Measurements from ENCODE around the gene SERPINB4.

The SERPINB4 gene

DNA sequence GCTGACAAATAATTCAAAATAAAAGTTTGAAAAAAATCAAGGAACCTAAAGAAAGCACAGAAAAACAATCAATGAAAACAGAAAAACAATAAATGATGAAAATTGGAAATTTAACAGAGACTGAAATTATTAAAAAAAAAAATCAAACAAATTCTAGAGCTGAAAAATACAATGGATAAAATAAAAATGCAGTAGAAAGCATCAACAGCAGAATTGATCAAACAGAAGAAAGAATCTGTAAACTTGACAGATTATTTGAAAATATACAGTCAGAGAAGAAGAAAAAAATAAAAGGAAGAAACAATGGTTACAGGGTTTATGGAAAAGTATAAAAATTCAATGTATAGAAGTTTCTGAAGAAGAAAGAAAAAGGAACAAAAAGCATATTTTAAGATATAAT, 16.2 kb downstream of the SERPINB4 start:
- no peak for DNase-seq (ENCODE audit: low read depth in 2 of 2)

DNA sequence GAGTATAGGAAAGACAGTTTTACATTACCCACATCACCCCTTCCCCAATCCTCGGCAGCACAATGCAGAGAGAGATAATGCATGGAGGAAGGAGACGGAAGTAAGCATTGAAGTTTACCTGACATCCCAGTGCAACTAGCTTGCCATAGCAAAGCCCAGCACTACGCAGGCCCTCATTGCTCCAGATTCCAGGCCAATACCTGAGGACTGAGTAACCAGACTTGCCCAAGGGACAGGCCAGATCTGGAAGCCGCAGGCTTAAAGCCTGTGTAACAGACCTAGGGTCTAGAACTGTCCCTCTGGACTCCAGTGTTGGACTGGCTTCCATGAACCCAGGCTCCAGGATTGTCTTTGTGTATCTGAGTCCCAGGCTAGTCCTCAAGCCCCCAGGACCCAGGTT, 17.6 kb downstream of the SERPINB4 start:
- DNase-seq (ENCODE audit: low read depth in 2 of 2), result no peak

DNA sequence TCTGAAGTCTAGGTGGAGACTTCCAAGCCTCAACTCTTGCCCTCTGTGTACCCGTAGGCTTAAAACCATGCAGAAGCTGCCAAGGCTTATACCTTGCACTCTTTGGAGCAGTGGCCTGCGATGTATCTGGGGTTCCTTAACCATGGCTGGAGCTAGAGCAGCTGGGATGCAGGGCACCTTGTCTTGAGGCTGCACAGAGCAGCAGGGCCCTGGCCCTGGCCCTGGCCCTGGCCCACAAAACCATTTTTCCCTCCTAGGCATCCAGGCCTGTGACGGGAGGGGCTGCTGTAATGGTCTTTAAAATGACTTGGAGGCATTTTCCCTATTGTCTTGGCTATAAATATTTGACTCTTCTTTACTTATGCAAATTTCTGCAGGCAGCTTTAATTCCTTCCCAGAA, 19.2 kb downstream of the SERPINB4 start:
- no peak for DNase-seq (ENCODE audit: low read depth in 2 of 2)

DNA sequence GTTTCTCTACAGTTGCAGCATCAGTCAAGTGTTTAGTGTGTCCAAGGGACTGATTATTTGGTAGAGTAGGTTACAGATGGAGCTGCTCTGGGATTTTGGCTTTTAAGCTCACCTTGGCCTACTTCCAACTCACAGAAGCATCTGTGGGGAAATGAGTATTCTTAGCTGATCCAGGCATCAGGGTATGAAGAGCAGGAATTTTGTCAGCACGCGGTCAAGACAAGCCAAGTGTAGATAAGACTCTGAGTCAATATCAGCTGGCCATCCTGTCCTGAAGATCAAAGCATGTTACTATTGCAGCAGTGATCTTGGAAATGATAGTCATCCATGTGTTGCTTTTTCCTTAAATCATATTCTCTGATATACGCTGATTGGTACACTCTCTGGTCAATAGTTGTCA, 24.4 kb downstream of the SERPINB4 start:
- no peak for DNase-seq (ENCODE audit: low read depth in 2 of 2)

DNA sequence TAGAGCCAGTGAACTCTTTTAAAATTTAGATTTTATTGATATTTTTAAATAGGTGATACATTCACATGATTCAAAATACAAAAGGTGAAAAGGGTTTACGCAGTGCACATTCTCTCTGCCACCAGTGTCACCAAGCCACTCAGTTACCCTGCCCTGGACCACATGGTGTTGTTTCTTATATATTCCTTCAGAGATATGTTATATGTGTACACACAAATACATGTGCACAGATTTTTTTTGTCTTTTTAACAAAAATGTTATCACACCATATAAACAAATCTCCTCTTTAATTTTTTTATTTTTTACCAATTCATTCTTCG, 26.2 kb downstream of the SERPINB4 start:
- DNase-seq (ENCODE audit: low read depth in 2 of 2), result no peak

DNA sequence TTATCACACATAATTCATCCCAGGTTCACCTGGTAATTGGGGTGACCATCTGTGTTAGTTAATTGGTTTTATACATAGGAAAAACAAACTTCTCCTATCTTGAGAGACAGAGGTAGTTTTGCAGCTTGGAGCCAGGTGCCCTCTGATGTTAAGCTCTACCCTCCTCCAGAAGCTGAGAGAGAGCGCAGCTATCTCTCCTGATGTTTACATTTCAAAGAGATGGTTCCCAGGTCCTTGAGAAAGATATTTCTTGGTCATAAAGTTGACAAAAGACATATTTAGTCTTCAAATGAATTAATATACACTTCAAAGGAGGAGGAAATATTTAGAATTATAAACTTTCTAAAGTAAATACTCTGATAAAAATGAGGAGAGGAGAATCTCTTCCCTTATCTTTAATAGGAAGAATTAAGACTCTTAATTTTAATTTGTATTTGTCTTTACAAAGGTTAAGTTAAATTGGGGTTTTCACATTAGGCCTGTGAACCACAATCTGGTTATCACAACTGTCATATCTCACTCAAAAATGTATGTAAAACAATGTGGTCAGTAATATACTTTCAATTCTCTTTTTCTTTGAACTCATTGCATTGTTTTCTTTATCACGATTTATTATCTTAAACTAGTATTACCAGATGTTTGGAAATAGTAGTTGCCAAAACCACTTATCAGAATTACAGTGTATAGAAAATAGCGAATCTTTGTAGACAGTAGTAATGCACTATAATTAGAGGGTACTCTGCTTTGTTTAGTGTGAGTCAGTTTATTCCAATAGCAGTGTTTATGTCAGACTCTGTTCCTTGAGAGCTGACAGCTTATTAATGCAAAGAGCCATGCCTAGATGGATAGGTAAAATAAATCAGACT, 26.8 kb downstream of the SERPINB4 start:
- DNase-seq (ENCODE audit: low read depth in 2 of 2), result no peak

DNA sequence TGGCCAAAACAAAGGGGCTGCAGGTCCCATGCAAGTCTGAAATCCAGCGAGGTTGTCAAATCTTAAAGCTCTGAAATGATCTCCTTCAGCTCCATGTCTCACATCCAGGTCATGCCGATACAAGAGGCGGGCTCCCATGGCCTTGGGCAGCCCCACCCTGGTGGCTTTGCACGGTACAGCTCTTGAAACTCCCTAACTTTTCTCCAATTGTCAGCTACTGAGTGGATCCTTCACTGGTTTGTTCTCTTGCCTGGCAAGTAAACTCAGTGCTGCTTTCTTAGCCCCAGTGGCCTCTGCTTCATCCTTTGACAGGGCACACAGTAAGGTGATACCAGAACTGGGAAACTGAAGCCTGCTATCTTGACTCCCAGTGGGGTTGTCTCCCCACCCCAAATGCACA, 30.6 kb downstream of the SERPINB4 start:
- DNase-seq (ENCODE audit: low read depth in 2 of 2), result no peak

DNA sequence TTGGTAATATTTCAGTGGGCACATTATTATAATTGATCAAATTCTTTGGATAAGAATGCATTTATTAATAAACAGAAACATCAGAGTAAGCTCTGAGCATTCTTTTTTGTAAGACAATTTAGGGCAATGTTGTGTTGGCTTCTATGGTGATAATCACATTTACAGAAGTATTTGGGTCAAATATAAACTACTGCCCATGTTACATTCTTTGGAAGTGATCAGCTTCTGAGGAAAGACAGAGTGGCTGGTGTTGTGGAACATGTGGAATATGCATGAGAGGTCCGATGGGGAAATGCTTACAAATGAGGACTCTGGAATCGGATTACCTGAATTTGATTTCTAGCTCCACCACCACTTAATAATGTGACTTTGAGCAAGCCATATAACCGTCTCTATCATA, 37.5 kb downstream of the SERPINB4 start:
- DNase-seq (ENCODE audit: low read depth in 2 of 2), result no peak

DNA sequence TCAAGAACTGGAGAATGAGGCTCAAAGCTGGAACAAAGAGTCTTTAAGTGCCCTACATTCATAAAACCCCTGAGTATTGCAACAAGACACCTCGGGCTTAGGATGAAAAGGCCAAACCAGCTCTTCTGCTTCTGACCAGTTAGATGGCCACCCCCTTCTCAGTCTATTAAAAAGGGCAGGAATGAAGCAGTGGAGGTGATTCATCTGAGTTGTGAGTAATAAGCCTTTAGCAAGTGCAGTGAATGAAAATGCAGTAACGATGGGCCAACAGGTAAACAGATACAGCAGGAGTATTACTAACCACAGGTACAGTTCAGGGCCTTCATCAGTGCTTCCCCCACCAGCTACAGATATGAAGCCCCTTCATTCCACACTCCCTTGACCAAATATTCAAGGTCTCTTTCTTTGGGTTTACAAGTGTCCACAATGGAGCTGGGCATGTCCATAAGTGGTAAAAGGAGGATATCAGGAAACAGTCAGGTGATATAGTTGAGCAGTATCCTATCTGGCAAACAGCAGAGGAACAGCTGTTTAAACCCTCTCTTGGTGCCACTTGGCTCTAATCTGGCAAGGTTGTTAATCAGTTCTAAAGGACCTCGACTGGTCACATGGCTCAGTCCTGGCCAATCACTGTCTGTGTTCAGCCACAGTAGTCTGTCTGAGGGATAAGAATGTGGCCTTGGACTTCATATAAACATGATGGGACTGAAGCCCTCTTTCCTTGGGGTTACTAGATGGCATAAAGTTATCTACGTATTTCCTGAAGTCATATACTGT, 39.1 kb downstream of the SERPINB4 start:
- DNase-seq (ENCODE audit: low read depth in 2 of 2), result no peak

DNA sequence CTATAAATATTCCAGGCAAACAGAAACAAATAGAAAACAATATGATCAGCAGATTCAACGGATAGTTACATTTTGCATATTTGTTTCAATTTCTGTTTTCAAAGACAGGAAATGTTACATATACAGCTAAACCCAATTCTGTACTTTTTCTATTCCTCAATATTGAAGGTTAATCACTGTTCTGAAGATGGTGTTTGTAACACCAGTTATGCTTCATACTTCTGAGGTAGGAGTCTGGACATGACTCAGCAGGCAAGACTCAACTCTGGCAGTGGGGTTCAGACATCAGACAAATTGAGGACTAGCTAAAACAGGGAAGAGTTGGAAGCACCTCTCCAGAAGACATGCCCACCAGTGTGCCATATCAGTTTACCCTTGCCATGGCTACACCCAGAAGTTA, 40.3 kb downstream of the SERPINB4 start:
- DNase-seq (ENCODE audit: low read depth in 2 of 2), result no peak

DNA sequence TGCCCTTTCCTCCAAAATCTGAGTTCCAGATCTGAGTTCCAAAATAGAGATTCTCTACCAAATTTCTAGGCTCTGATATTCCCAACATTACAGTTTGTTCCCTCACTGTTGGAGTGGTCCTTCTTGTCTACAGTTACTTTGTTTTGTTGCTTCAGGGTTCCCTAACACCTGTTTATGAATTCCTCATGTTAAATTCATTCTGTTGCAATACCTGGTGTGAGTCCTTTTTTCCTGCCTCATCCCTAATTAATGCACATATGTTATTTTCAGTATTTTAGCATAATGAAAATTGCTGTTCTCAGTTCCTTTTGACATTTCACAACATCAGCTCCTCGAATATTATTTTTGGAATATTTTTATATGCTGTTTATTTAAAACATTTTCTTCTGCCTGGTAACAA, 40.7 kb downstream of the SERPINB4 start:
- no peak for DNase-seq (ENCODE audit: low read depth in 2 of 2)

DNA sequence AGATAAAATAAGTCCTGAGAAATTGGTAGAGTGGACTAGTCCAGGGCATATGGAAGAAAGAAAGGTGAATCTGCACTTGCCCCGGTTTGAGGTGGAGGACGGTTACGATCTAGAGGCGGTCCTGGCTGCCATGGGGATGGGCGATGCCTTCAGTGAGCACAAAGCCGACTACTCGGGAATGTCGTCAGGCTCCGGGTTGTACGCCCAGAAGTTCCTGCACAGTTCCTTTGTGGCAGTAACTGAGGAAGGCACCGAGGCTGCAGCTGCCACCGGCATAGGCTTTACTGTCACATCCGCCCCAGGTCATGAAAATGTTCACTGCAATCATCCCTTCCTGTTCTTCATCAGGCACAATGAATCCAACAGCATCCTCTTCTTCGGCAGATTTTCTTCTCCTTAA, 47.1 kb downstream of the SERPINB4 start:
- DNase-seq (ENCODE audit: low read depth in 2 of 2), result no peak

DNA sequence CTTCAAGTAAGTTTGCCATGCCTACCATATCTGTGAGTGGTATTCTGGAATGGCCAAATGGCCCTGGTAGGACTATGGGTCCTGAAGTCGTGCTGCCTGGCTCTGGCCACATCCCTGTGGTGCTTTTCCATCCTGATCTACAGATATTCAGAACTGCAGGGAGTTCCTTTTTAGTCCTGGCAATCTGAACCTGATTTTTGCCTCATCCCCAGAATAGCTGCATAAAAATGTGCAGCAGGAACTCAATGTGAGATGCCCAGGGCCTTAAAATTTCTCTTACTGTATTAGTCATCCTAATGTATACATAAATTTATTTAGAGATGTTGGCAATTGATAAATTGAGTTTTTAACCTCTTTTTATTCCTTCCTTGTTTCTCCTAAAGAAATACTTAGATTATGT, 51.6 kb downstream of the SERPINB4 start:
- no peak for DNase-seq (ENCODE audit: low read depth in 2 of 2)

DNA sequence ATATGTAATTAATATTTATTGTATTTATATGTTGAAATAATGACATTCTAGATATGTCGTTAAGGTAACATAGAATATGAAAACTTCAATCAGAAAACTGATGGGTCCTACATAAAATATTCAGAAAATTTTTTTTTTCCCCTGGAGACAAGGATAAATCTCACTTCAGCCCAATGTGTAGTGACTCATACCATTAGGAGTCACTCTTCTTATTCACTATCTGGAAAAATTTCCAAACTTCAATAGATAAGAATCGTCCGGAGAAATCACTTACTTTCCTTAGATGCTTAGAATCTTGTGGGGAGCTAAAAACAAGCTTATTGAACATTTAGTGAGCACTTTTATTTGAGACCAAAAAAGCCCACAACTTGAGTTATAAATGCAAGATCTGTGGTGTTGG, 52.3 kb downstream of the SERPINB4 start:
- no peak for DNase-seq (ENCODE audit: low read depth in 2 of 2)

DNA sequence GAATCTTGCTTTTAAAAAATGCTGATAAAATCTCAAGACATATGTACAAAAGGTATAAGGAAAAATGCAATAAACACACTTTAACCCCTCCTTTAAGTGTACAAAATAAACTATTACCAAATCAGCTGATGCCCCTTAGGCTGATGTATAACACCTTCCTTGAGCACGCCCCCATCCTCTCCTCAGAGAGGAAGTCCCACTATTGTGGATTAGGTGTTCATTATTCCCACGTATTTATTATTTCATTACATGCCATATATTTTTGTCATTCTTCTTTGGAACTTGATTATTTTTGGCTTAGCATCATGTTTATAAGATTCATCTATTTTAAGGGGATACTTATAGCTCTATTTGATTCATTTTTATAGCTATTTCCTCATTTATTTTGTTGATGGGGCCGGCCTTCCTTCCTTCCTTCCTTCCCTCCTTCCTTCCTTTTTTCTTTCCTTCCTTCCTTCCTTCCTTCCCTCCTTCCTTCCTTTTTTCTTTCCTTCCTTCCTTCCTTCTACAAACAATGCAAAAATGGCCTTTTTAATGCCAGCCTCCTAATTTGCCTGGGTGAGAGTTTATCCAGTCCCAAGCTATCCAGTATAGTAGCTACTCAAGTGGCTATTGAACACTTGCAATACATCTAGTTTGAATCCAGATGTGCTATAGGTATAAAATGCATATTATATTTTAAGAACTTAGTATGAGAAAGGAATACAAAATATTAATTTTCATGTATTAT, 52.9 kb downstream of the SERPINB4 start:
- no peak for DNase-seq (ENCODE audit: low read depth in 2 of 2)

DNA sequence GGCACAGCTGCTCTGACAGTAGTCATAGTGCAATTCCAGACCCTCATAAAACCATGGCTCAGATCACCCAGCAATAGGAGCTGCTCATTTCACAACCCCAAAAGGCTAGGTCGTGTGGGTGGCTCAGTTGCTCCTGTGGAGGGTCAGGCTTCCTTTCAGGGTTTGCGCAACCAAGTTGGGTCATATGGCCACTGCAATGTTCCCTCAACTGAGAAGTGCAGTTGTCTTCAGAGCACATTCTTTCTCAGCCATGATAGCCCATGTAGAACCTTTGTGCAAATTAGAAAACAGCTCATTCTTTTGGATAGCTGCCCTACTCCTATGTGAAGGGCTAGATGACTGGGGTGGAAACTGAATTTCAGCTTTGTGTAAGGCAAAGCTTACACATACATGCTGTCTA, 53.7 kb downstream of the SERPINB4 start:
- DNase-seq (ENCODE audit: low read depth in 2 of 2), result no peak

DNA sequence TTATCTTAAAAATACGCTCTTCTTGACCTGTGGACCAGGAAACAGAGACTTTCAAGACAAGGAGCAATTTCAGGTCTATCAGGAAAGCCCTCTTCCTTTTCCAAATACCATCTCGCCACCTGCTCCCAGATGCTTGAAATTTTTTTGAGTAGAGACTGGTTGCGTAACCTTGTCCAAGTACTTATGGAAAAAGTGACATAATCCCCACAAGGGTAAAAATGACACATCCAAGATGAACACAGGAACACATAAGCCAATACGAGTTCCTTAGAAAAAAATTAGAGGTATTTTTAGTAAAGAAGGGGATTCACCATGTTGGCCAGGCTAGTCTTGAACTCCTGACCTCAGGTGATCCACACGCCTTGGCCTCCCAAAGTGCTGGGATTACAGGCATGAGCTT, 55.1 kb downstream of the SERPINB4 start:
- no peak for DNase-seq (ENCODE audit: low read depth in 2 of 2)
